Thyroid gland (tissue), 4 donors: ENCODE measurements around the gene SPDEF. TPM values are rescaled to one million over a fixed set of nuclear protein-coding genes. Genes with fewer than 3 reads are reported as not detected.

Experiments
- DNase-seq, 2 donors: peaks; one replicate each; pipeline ENCODE4 v3.0.0-alpha.2; 2019
- H3K27ac ChIP-seq, 3 donors: fragments of 200-600 bp; sonication (generic); 1 replicate in 2 of 3; 2 replicates in 1 of 3; pipeline ENCODE4 v1.5.1; 2016 to 2019; ENCODE audit warnings: mild to moderate bottlenecking in 1 of 3, moderate library complexity in 1 of 3
- H3K27me3 ChIP-seq: fragments of 200-600 bp; sonication (generic); one replicate; pipeline ENCODE4 v1.5.1; 2019
- H3K36me3 ChIP-seq, 2 donors: fragments of 200-600 bp; sonication (generic); one replicate each; pipeline ENCODE4 v1.5.1; 2016 to 2019
- H3K4me1 ChIP-seq, 2 donors: fragments of 200-600 bp; sonication (generic); one replicate each; pipeline ENCODE4 v1.5.1; 2017 to 2019
- H3K4me3 ChIP-seq, 3 donors: fragments of 200-600 bp; sonication (generic); replicated peaks in 1 of 3; 1 replicate in 2 of 3; 2 replicates in 1 of 3; pipeline ENCODE4 v1.5.1; 2016; ENCODE audit warnings: mild to moderate bottlenecking in 1 of 3
- H3K9me3 ChIP-seq: fragments of 200-600 bp; sonication (generic); one replicate; pipeline ENCODE4 v1.5.1; 2017
- CTCF ChIP-seq, 6 experiments: fragments of 200-600 bp in 3 of 6; fragments of 450-650 bp in 3 of 6; sonication (generic) in 3 of 6; IDR thresholded peaks; one replicate each; pipeline ENCODE4 v1.5.1; 2016 to 2019; ENCODE audit warnings: antibody characterized with exemption in 6 of 6, mild to moderate bottlenecking in 2 of 6, inconsistent platforms in 1 of 6, moderate library complexity in 1 of 6
- POLR2A ChIP-seq, 2 donors: fragments of 450-650 bp; IDR thresholded peaks; one replicate each; pipeline ENCODE4 v1.6.1; 2017; ENCODE audit warnings: antibody characterized with exemption in 2 of 2, mild to moderate bottlenecking in 2 of 2, moderate library complexity in 1 of 2
- WGBS, 2 donors: methylation state at CpG; one replicate each; pipeline ENCODE4 v1.1.5; 2017; 5-methylcytosine and 5-hydroxymethylcytosine counted together
- intact Hi-C: fragments of 100-400 bp; cut with DNase I; formaldehyde crosslinking; loops from one replicate; pipeline ENCODE4 v1.15.1; 2023
- total RNA-seq, 4 donors: library from RNA; depleted of rRNA; stranded (reverse); fragments of >200 nt; gene quantifications; one replicate each; pipeline ENCODE4 v1.2.3, GENCODE V29; 2016

The SPDEF gene
- total RNA-seq, 4 donors from 2014 or later: not detected

- H3K27me3 ChIP-seq: no peaks in the 10 kb centered on the region
- H3K9me3 ChIP-seq: no peaks in the 10 kb centered on the region
- H3K4me3 ChIP-seq: no peak overlapping the region
- intact Hi-C loops: no loop called here
- H3K27ac ChIP-seq: no peak overlapping the region
- WGBS, 2 donors: 80 to 86% methylated on average over 24 of the region's 24 CpGs
- TF ChIP-seq POLR2A (IDR thresholded peaks at IDR 0.05): no peak
- TF ChIP-seq CTCF (IDR thresholded peaks at IDR 0.05): no peak
- no peak for DNase-seq
- H3K4me1 ChIP-seq: no peaks in the 10 kb centered on the region
- no peaks in the 10 kb centered on the region for H3K36me3 ChIP-seq
These were observed 35.3 kb downstream of the SPDEF start for GRCh38 chr6:34520645-34521462.

GRCh38 chr6:34519971-34520644, 36.0 kb downstream of the SPDEF start:
- Histone ChIP-seq H3K4me1 (no peaks in the 10 kb centered on the region), H3K4me3 (no peak overlapping the region), H3K9me3 (no peaks in the 10 kb centered on the region), H3K36me3 (no peaks in the 10 kb centered on the region), H3K27ac (no peak overlapping the region), H3K27me3 (no peaks in the 10 kb centered on the region)
- no peak for DNase-seq
- intact Hi-C loops: no loop called here
- WGBS, 2 donors: 89 to 94% methylated on average over 5 to 8 of the region's 8 CpGs
- TF ChIP-seq POLR2A (IDR thresholded peaks at IDR 0.05) (no peak), CTCF (IDR thresholded peaks at IDR 0.05) (no peak)

- WGBS, 2 donors: 97 to 99% methylated on average over 4 of the region's 4 CpGs
- no peak for DNase-seq
- H3K4me3 ChIP-seq: no peak overlapping the region
- H3K27ac ChIP-seq: no peak overlapping the region
- peaks cover 0 to 5% of the 10 kb centered on the region in 2 donors for H3K4me1 ChIP-seq
- H3K9me3 ChIP-seq: no peaks in the 10 kb centered on the region
- H3K36me3 ChIP-seq: no peaks in the 10 kb centered on the region
- H3K27me3 ChIP-seq: no peaks in the 10 kb centered on the region
- TF ChIP-seq CTCF (IDR thresholded peaks at IDR 0.05) (no peak), POLR2A (IDR thresholded peaks at IDR 0.05) (no peak)
- intact Hi-C loops: no loop called here
These were observed 37.3 kb downstream of the SPDEF start for GRCh38 chr6:34518669-34519365.

GRCh38 chr6:34517966-34518365, 38.2 kb downstream of the SPDEF start:
- H3K27me3 ChIP-seq: no peaks in the 10 kb centered on the region
- no peaks in the 10 kb centered on the region for H3K36me3 ChIP-seq
- peaks cover 0 to 5% of the 10 kb centered on the region in 2 donors for H3K4me1 ChIP-seq
- H3K27ac ChIP-seq: no peak overlapping the region
- no peak for DNase-seq
- TF ChIP-seq CTCF (IDR thresholded peaks at IDR 0.05): no peak
- TF ChIP-seq POLR2A (IDR thresholded peaks at IDR 0.05): no peak
- 80 to 96% methylated on average over 7 to 8 of the region's 8 CpGs for WGBS, 2 donors
- H3K9me3 ChIP-seq: no peaks in the 10 kb centered on the region
- H3K4me3 ChIP-seq: no peak overlapping the region
- intact Hi-C loops: no loop called here
